Trophoblast cell (in vitro differentiated cells and primary cell): ENCODE results near the gene FBXO15.

Experiments
- DNase-seq, 2 donors: peaks; one replicate each; pipeline ENCODE4 v3.0.0-alpha.2; 2016
- H2AFZ ChIP-seq: 2 replicates; pipeline ENCODE4 v1.6.1; 2013; ENCODE audit warnings: low read length, moderate library complexity, mild to moderate bottlenecking; ENCODE audit not compliant: insufficient read depth, poor library complexity
- H2AK5ac ChIP-seq: 2 replicates; pipeline ENCODE4 v1.6.1; 2013; ENCODE audit warnings: mild to moderate bottlenecking, low read length
- H2BK120ac ChIP-seq: 2 replicates; pipeline ENCODE4 v1.6.1; 2013; ENCODE audit warnings: low read length, mild to moderate bottlenecking, moderate library complexity; ENCODE audit not compliant: insufficient read depth, poor library complexity
- H2BK12ac ChIP-seq: 2 replicates; pipeline ENCODE4 v1.6.1; 2013; ENCODE audit warnings: mild to moderate bottlenecking, low read length, moderate library complexity
- H2BK5ac ChIP-seq: 2 replicates; pipeline ENCODE4 v1.6.1; 2013; ENCODE audit warnings: low read length, low read depth, moderate library complexity, mild to moderate bottlenecking; ENCODE audit not compliant: poor library complexity
- H3K14ac ChIP-seq: 2 replicates; pipeline ENCODE4 v1.6.1; 2013; ENCODE audit warnings: mild to moderate bottlenecking, low read length
- H3K18ac ChIP-seq: 2 replicates; pipeline ENCODE4 v1.6.1; 2013; ENCODE audit warnings: mild to moderate bottlenecking, low read length
- H3K23ac ChIP-seq: 2 replicates; pipeline ENCODE4 v1.6.1; 2013; ENCODE audit warnings: low read length
- H3K27ac ChIP-seq: 2 replicates; pipeline ENCODE4 v1.5.1; 2013; ENCODE audit warnings: low read depth, mild to moderate bottlenecking, inconsistent platforms, low read length, moderate library complexity
- H3K27me3 ChIP-seq: 2 replicates; pipeline ENCODE4 v1.6.1; 2013; ENCODE audit warnings: inconsistent platforms, mild to moderate bottlenecking, low read length, moderate library complexity; ENCODE audit not compliant: insufficient read depth
- H3K36me3 ChIP-seq, 2 experiments: 1 replicate in 1 of 2; 2 replicates in 1 of 2; pipeline ENCODE4 v1.6.1; 2013; ENCODE audit warnings: low read length in 2 of 2, mild to moderate bottlenecking in 2 of 2, moderate library complexity in 1 of 2; ENCODE audit not compliant: insufficient read depth in 2 of 2, control insufficient read depth in 1 of 2
- H3K4ac ChIP-seq: 2 replicates; pipeline ENCODE4 v1.6.1; 2013; ENCODE audit warnings: low read depth, mild to moderate bottlenecking, low read length, moderate library complexity
- H3K4me1 ChIP-seq, 2 experiments: 1 replicate in 1 of 2; 2 replicates in 1 of 2; pipeline ENCODE4 v1.6.1; 2013; ENCODE audit warnings: low read length in 2 of 2, mild to moderate bottlenecking in 2 of 2, moderate library complexity in 1 of 2; ENCODE audit not compliant: insufficient read depth in 2 of 2, control insufficient read depth in 1 of 2
- H3K4me2 ChIP-seq: 2 replicates; pipeline ENCODE4 v1.6.1; 2013; ENCODE audit warnings: inconsistent platforms, mild to moderate bottlenecking, low read length, moderate library complexity
- H3K4me3 ChIP-seq: 2 replicates; pipeline ENCODE4 v1.5.1; 2013; ENCODE audit warnings: mild to moderate bottlenecking, low read depth, low read length, inconsistent platforms
- H3K79me1 ChIP-seq: one replicate; pipeline ENCODE4 v1.6.1; 2013; ENCODE audit warnings: low read length
- H3K79me2 ChIP-seq: 2 replicates; pipeline ENCODE4 v1.6.1; 2013; ENCODE audit warnings: low read length, mild to moderate bottlenecking; ENCODE audit not compliant: control insufficient read depth, insufficient read depth, poor library complexity
- H3K9ac ChIP-seq: 2 replicates; pipeline ENCODE4 v1.6.1; 2013; ENCODE audit warnings: mild to moderate bottlenecking, low read length
- H3K9me3 ChIP-seq: 2 replicates; pipeline ENCODE4 v1.6.1; 2013; ENCODE audit warnings: low read depth, mild to moderate bottlenecking, control low read depth, inconsistent platforms, low read length; ENCODE audit not compliant: insufficient read depth
- H4K12ac ChIP-seq: 2 replicates; pipeline ENCODE4 v1.6.1; 2013; ENCODE audit warnings: low read depth, mild to moderate bottlenecking, low read length, moderate library complexity
- H4K8ac ChIP-seq: 2 replicates; pipeline ENCODE4 v1.6.1; 2013; ENCODE audit warnings: low read depth, mild to moderate bottlenecking, low read length, moderate library complexity
- H4K91ac ChIP-seq: one replicate; pipeline ENCODE4 v1.6.1; 2013; ENCODE audit warnings: low read depth, mild to moderate bottlenecking, low read length, moderate library complexity
- WGBS: extraction: QIAGEN DNeasy Blood & Tissue Kit; methylation state at CpG from one replicate; pipeline ENCODE4 v1.1.7; 2013; ENCODE audit warnings: missing lambda C conversion rate; ENCODE audit not compliant: insufficient read length, insufficient coverage; ENCODE audit errors: extremely low coverage; 5-methylcytosine and 5-hydroxymethylcytosine counted together

FBXO15 gene

GRCh38 chr18:74110976-74111375 is 36.7 kb downstream of the FBXO15 start:
- Histone ChIP-seq H3K9me3 (no peaks in the 10 kb centered on the region), H4K91ac (no peak overlapping the region), H3K4ac (no peak overlapping the region), H3K79me1 (no peaks in the 10 kb centered on the region), H2AFZ (no peak overlapping the region), H3K23ac (no peak overlapping the region), H4K8ac (no peak overlapping the region), H3K36me3 (no peaks in the 10 kb centered on the region), H3K27ac (no peak overlapping the region), H3K79me2 (no peaks in the 10 kb centered on the region), H3K9ac (no peak overlapping the region), H2BK5ac (no peak overlapping the region), H4K12ac (no peak overlapping the region), H2BK120ac (no peak overlapping the region), H2BK12ac (no peak overlapping the region), H3K4me1 (peaks cover 0 to 2% of the 10 kb centered on the region in 2 experiments), H3K14ac (no peak overlapping the region), H3K4me3 (no peak overlapping the region), H2AK5ac (no peak overlapping the region), H3K4me2 (no peak overlapping the region), H3K27me3 (no peaks in the 10 kb centered on the region), H3K18ac (no peak overlapping the region)
- WGBS = no CpG with 5 or more reads among the region's 4 CpGs
- no peak for DNase-seq

GRCh38 chr18:74110149-74110548 is 37.5 kb downstream of the FBXO15 start:
- no peak overlapping the region for H2BK12ac ChIP-seq
- H3K9ac ChIP-seq = no peak overlapping the region

GRCh38 chr18:74108460-74108859 is 39.2 kb downstream of the FBXO15 start:
- H2AFZ ChIP-seq = no peak overlapping the region
- H3K18ac ChIP-seq = no peak overlapping the region
- no CpG with 5 or more reads among the region's 2 CpGs for WGBS
- no peak overlapping the region for H2BK12ac ChIP-seq
- no peak overlapping the region for H3K27ac ChIP-seq
- no peak overlapping the region for H3K9ac ChIP-seq
- H3K27me3 ChIP-seq = no peaks in the 10 kb centered on the region
- DNase-seq = no peak
- H4K12ac ChIP-seq = no peak overlapping the region
- H2BK5ac ChIP-seq = no peak overlapping the region
- H2AK5ac ChIP-seq = no peak overlapping the region
- H3K79me2 ChIP-seq = no peaks in the 10 kb centered on the region
- H3K36me3 ChIP-seq = no peaks in the 10 kb centered on the region
- no peak overlapping the region for H2BK120ac ChIP-seq
- no peak overlapping the region for H3K14ac ChIP-seq
- no peaks in the 10 kb centered on the region for H3K4me1 ChIP-seq
- H4K91ac ChIP-seq = no peak overlapping the region
- H3K4ac ChIP-seq = no peak overlapping the region
- H3K79me1 ChIP-seq = no peaks in the 10 kb centered on the region
- H3K4me3 ChIP-seq = no peak overlapping the region
- H3K23ac ChIP-seq = no peak overlapping the region
- H4K8ac ChIP-seq = no peak overlapping the region
- H3K9me3 ChIP-seq = no peaks in the 10 kb centered on the region
- H3K4me2 ChIP-seq = no peak overlapping the region

More at GRCh38 chr18:74110149-74110548, 37.5 kb downstream of the FBXO15 start:
- Histone ChIP-seq H2AFZ (no peak overlapping the region), H3K4me1 (peaks cover 0 to 2% of the 10 kb centered on the region in 2 experiments), H2AK5ac (no peak overlapping the region), H2BK5ac (no peak overlapping the region), H3K27me3 (no peaks in the 10 kb centered on the region), H3K79me1 (no peaks in the 10 kb centered on the region), H3K4ac (no peak overlapping the region), H3K18ac (no peak overlapping the region), H4K91ac (no peak overlapping the region), H4K12ac (no peak overlapping the region), H3K14ac (no peak overlapping the region), H3K27ac (no peak overlapping the region), H3K9me3 (no peaks in the 10 kb centered on the region), H3K79me2 (no peaks in the 10 kb centered on the region), H2BK120ac (no peak overlapping the region), H3K36me3 (no peaks in the 10 kb centered on the region), H3K4me2 (no peak overlapping the region), H3K23ac (no peak overlapping the region), H4K8ac (no peak overlapping the region), H3K4me3 (no peak overlapping the region)
- no CpG with 5 or more reads among the region's 1 CpG for WGBS
- DNase-seq = no peak

GRCh38 chr18:74097803-74098202 is 49.8 kb downstream of the FBXO15 start:
- H3K23ac ChIP-seq = no peak overlapping the region
- no peaks in the 10 kb centered on the region for H3K27me3 ChIP-seq
- no CpG with 5 or more reads among the region's 1 CpG for whole genome bisulfite sequencing
- H2AFZ ChIP-seq = no peak overlapping the region
- H2BK12ac ChIP-seq = no peak overlapping the region
- no peak overlapping the region for H2AK5ac ChIP-seq
- H3K9me3 ChIP-seq = peaks cover 1% of the 10 kb centered on the region
- no peak overlapping the region for H3K27ac ChIP-seq
- no peak overlapping the region for H2BK5ac ChIP-seq
- H3K4me1 ChIP-seq = no peaks in the 10 kb centered on the region
- no peak overlapping the region for H3K4me3 ChIP-seq
- no peak overlapping the region for H4K91ac ChIP-seq
- H3K4ac ChIP-seq = no peak overlapping the region
- H3K79me1 ChIP-seq = no peaks in the 10 kb centered on the region
- no peak overlapping the region for H3K14ac ChIP-seq
- no peak for DNase-seq
- no peak overlapping the region for H3K4me2 ChIP-seq
- no peaks in the 10 kb centered on the region for H3K79me2 ChIP-seq
- no peak overlapping the region for H3K18ac ChIP-seq
- no peak overlapping the region for H2BK120ac ChIP-seq
- no peak overlapping the region for H4K8ac ChIP-seq
- H3K9ac ChIP-seq = no peak overlapping the region
- H3K36me3 ChIP-seq = no peaks in the 10 kb centered on the region
- H4K12ac ChIP-seq = no peak overlapping the region
